HuH-7 (cell line): ENCODE data around the gene REXO1.

Source experiments
- DNase-seq: peaks from one replicate; pipeline ENCODE4 v3.0.0; 2011; ENCODE audit warnings: low spot score

The REXO1 gene

DNA sequence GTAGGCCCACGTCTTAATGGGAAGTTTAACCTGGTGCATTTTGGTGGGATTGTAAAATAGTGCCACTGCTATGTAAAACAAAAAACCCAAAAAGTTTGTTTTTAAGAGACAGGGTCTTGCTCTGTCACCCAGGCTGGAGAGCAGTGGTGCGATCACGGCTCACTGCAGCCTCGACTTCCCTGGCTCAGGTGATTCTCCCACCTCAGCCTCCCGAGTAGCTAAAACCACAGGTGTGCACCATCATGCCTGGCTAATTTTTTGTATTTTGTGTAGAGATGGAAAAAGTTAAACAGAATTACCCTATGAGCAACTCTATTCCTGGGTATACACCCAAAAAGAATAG is 820 bp upstream of the REXO1 start:
- DNase-seq, result no peak

DNA sequence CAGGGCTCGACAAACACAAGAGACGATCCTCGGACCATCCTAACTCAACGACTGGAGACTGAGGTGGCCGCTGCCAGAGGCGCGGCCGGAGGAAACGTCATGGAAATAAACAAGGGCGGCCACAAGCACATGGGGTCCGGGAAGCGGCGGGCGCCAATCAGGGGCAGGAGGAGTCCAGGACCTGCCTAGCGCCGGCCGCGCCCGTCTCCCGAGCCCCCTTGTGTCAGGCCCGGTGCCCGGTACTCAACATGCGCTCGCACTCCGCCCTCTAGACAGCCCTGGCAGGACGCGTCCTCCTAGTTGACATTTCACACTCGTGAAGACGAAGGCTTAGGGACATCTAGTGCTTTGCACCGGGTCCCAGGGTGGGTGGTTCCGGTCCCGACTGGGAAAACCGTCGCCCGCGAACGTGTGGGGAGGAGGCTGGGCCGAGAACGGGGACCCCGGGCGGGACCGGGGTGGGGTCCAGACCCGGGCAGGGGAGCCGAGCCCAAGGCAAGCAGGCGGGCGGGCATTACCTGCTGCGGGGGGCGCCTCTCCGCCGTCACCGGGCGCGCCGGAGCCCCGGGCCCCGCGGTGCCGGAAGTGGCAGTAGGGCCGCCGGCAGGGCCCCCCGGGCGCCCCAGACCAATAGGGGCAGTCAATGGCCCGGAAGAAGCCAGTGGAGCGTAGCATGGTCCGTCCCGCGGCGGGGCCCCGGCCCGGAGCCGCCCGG is 442 bp downstream of the REXO1 start:
- no peak for DNase-seq

DNA sequence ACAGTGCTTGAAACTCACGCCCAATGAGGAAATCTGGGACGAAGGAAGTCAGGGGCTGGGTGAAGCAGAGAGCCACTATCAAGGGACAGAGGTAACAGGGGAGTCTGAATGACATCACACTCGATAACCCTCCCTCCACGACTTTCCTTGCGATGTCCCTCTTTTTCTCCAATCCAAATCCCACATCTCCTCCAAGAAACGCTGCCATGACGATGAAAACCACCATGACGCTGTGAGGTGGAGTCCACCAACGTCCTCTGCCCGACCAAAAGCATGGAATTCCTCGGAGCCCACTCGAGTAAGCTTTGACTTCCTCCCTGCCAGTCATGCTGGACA is 967 bp downstream of the REXO1 start:
- DNase-seq, result no peak

DNA sequence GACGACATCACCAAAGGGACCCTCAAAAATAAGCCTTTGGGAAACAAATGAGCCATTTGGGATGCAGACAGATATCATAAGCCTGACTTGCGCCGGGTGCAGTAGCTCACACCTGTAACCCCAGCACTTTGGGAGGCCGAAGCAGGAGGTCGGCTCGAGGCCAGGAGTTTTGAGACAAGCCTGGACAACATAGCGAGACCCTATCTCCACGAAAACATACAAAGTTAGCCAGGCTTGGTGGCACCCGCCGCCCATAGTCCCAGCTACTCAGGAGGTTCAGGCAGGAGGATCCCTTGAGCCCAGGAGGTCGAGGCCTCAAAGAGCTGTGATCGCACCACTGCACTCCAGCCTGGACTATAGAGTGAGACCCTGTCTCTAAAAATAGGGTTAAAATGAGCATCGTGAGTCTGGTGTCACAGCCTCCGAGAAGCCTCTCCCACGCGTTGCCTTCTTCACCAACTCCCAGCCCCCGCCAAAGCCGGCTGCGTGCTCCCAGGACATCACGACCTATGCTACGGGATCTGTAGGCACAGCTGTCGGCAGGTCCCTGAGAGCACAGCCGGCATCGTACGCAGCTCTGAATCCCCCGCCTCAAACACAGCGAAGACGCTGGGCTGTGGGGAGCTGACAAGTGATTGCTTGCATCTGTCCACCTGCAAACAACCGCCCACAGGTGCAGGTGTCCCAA is 1.6 kb downstream of the REXO1 start:
- DNase-seq, result no peak

DNA sequence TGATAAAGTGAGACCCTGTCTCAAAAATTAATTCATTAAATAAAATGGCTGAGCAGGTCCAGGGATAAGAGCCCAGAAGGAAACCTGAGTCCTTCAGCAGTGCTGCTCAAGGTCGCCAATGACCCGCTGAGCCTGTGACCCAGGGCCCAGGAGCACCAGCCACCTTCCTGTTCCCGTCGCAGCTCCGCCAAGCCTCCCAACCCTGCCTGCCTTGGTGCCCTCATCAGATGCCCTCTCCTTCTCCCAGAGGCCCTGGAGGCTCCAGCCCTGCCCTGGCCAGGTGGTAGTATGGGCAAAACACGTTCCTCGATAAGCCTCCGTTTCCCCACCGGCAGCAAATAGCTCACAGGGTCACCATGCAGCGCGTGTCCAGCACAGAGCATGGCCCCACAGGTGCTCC is 2.6 kb downstream of the REXO1 start:
- DNase-seq, result no peak

DNA sequence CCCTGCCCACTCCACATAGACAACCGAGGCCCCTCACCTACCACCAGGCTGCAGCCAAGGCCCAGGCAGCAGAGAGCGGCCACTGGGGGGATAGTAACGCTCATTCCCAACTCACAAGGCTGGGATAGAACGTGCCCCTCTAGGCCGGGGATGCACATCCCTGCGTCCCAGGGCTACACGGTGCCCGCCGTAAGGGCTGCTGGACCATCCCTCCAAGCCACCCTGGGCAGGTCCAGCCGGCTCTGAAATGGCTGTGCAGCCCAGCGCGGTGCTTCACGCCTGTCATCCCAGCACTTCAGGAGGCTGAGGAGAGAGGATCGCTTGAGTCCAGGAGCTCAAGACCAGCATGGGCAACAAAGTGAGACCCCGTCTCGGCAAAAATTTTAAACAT is 3.2 kb downstream of the REXO1 start:
- DNase-seq, result no peak

DNA sequence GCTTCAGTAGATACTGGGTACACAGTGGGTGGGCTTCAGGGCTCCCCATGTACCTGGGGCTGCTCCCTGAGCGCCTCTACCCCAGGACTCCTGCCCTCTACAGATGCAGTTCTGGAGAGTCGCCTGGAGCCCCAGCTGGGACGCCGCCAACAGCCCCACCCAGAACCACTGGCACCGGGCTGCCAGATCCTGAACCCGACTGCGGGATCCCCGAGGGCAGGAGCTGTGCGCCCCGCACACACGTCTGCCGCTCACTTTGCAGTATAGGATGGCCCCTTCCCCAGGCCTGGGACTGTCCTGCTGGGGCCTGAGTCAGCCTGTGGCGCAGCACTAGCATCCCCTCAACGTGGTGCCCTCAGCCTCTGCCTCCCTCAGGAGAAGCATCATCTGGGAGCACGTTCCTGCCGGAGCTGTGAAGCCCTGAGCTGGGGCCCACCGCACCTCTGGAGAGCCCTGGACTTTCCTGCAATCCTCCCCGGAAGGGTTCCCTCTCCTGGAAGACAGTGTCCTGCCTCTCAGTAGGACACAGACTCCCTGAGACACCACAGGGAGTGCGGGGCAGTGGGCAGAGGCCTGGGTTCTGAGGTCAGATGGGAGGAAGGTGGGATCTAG is 3.7 kb downstream of the REXO1 start:
- no peak for DNase-seq

DNA sequence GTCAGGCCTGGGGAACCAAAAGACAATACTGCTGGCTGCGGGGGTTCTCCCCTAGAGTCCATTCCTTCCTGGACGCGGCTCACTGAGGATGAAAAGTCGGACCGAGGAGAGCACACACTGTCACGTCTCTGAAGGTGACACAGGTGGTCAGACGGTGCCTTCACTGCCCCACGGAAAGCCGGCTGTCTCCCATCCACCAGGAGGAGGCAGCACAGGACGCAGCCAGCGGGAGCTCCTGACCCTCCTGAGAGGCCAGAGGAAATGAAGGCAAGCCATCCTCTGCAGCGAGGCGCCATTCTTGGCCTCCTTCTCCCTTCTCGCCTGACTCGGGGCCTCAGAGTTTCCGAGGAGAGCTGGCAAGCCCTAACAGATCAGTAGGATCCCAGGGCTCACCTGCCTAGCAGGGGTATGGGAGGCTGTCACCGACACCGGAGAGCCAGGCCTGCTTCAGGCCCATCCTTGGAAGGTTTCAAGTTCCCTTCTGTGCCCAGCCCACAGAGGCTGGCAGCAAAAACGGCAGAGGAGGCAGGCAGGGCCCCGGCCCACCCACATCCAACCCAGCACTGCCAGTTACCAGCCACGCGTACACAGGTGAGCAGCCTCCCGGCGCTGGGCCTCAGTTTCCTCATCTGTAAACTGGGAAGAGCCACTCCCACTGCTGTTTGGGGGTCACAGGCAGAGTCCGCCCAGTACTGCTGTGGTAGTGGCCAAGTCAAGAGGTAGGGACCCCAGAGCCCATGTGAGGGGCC is 4.5 kb downstream of the REXO1 start:
- no peak for DNase-seq

DNA sequence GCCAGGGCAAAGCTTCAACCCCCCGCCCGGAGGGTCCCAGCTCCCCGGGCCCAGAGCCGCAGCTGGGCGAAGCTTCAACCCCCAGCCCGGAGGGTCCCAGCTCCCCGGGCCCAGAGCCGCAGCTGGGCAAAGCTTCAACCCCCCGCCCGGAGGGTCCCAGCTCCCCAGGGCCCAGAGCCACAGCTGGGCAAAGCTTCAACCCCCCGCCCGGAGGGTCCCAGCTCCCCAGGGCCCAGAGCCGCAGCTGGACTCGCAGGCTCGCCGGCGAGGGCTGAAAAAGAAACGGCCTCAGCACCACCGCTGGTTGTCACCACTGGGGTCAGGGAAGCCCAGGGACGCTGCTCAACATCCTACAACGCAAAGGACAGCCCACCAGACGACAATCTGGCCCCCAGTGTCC is 5.2 kb downstream of the REXO1 start:
- no peak for DNase-seq

DNA sequence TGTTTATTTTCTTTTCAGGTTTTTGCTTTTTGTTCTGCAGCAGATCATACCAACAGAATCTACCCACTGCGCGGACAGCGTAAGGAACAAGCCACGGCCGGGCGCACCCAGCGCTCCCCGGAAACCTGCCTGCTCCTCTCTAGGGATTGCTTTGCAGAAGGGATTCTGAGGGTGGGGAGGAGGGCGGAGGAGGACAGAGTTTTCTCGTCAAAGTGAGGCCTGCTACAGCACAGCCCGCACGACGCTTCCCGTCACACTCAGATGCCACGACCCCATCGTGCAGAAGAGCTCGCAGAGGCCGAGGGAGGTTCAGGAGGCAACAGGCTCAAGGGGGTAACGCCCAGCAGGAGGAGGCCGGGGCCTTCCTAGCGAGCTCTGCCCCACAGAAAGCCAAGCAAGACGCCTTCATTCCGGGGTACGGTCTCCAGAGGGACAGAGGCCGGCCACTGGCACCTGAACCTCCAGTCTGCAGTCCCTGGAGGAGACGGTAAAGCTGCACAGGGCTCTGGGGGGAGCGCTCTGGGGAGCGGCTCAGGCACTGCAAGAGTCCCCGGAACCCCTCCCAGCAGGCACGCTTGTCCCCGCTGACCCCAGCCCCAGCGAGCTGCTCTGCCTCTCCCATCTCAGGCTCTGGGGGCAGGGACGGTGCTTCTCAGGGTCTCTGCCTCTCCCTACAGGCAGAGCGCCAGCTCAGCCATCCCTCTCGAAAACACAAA is 6.9 kb downstream of the REXO1 start:
- no peak for DNase-seq

DNA sequence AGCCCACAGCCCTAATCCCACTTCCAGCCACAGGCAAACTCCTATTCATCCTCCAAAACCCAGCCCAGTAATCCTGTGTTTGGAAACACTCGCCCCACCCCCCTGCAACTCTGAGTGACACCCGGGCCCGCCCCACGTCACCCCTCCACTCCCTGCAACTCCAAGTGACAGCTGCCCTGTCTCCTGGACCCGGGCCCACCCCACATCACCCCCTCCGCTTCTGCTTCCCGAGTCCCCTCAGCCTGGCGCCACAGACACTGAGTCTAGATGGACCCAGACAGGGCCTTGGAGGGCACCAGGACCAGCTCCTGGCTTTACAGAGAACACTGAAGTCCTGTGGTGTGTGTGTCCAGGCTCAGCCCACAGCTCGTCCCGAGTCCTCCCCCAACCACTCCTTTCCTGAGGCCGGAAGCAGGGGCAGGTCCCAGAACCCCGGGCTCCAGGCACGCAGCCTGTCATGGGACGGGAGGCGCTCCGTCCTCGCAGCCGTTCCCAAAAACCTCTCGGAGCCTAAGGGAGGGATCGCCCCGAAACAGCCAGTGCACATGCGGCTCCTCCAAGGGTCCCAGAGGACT is 7.7 kb downstream of the REXO1 start:
- DNase-seq, result no peak

DNA sequence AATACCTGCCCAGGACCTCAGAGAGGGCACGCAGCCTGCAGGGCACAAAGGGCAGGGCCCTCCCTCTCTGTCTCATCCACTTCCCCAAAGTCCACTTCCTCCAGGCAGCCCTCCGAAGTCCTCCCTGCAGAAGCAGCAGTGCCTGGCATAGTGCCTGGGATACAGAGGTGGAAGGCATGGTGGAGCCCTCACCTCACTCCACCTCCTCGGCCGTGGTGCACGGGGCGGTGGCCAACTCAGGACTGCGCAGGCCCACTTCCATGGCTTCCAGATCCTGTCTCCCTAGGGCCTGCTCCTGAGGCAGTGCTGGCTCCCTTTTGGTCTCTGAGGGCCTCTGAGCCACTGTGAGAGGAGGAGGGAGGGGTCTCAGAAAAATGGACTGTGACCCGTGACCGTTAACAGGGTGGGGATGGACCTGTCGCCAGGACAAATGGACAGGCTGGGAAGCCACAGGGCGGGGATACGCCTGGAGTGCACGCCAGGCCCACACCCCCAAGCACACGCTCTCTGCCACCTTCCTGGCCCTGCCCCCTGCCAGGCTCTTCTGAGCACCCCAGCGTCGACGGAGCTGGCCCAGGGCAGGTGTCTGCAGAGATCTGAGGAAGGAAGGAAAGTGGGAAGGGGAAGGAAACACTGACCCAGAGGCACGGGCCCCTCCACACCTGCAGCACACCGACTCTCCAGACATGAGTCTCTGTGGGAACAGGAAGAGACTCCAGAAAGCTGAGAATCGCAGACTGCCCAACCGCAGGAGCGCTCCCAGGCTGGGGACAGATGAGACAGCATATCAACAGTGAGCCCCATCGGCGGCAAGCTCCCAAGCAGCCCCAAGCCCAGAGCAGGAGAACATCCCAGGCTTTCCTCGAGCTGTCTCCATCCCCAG is 8.4 kb downstream of the REXO1 start:
- no peak for DNase-seq

DNA sequence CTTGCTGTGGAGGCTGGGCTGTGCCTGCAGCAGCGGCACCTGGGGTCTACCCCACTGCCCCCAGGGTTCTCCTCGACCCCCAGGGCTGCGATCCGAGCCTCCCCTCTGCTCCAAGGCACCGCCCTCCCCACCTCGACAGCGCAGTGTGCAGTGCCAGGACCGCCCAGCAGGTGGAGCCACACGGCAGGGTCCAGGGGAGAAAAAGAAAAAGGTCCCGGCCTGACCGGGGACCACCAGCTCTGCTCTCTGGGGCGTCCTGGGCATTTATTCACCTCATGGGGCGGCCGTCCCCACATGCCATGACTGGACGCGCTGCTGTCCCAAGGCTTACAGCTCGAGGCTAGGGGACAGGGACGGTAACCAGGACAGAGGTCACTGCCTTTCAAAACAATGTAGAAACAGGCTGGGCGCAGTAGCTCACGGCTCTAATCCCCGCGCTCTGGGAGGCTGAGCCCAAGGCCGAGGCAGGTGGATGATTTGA is 10.6 kb downstream of the REXO1 start:
- DNase-seq, result peak; percentile 93

DNA sequence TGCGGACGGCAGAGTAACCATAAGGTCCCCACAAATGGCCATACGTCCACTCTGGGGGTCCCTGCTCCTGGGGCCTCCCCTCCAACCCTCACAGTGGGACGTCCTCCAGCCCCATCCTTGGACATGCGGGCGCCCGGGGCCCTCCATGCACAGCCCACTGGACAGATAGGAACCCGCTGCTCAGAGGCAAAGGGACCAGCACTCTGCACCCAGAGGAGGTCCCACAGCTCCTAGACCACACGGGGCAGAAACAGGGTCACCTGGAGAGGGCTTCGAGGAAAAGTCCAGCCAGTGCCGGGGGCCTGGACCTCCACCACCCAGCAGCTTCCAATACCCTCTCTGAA is 11.1 kb downstream of the REXO1 start:
- DNase-seq, result no peak

DNA sequence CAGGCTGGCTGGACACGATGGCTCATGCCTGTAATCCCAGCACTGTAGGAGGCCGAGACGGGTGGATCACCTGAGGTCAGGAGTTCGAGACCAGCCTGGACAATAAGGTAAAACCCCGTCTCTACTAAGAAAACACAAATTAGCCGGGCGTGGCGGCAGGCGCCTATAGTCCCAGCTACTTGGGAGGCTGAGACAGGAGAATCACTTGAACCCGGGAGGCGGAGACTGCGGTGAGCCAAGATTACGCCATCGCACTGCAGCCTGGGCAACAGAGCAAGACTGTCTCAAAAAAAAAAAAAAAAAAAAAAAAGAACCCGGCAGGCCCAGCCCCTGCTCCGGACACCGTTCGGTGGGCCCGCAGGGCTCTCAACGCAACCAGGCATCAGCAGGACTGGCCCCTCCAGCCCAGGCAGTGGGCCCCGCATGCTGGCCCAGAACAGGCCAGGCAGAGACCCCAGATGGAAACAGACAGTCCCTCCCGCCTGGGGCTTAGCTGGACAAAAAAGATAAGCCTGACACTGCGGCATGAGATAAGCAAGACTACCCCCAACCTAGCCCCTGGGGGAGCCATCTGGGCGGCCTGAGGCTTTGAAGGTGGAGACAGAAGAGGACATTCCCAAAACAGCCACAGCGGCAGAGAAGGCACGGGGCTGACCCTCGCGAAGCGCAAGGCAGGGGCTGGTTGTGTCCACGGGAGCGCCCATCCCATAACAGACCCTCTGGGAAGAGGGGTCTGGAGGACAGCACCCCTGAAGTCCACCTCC is 11.6 kb downstream of the REXO1 start:
- DNase-seq, result no peak

DNA sequence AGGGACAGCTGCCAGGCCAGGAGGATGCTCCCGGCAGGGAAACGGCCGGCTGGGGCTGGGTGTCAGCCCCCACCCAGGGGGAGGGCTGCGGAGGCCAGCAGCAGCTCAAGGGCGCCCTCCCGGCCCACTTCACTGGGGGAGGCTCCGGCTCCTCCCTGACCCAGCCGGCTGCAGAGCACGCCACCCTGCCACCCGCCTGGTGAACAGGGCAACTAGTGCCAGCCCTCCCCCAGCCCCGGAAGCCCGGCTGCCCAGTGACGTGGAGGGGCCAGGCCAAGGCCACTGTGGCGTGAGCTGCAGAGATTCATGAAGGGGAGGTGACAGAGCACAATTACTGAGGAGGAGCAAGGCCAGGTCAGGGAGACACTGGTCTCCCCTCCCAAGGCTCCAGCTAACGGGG is 14.7 kb downstream of the REXO1 start:
- no peak for DNase-seq

DNA sequence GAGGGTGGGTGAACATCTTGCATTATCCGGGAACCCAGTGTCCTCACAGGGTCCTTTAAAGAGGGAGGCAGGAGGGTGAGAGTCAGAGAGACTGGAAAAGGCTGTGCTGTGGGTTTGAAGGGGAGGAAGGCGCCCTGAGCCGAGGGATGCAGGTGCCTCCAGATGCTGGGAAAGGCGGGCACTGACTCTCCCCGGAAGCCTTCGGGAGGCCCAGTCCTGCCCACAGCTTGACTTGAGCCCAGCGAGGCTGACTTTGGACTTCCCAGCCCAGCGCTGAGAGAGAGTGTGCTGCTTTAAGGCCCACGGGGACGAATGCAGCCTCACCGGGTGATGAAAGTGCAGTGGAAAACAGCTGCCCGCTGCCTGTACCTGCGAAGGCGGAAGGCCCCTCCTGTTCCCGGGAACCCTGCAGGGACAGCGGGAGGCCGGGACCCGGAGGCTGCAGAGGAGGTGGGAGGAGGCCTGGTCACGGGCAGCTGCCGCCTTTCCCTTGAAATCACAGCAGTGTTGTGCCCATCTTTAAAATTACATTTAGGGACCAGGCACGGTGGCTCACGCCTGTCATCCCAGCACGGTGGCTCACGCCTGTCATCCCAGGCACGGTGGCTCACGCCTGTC is 16.1 kb downstream of the REXO1 start:
- no peak for DNase-seq

DNA sequence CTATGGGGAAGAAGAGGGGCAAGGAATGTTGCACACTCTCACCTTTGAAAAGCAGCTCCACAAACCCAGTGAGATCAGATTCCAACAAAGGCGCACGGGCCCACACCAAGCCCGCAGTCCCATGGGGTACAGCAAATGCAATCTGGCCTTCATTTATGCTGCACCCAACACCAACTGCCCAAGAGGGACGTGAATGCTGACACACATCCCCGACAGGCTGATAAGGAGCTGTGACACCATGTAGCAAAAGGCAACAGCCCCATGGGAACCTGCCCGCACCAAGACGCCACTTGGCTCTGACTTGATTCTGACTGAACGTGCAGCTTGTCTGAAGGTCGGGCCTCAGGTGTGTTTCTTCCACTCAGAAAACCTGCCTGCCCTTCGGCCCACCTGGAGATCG is 17.3 kb downstream of the REXO1 start:
- no peak for DNase-seq

DNA sequence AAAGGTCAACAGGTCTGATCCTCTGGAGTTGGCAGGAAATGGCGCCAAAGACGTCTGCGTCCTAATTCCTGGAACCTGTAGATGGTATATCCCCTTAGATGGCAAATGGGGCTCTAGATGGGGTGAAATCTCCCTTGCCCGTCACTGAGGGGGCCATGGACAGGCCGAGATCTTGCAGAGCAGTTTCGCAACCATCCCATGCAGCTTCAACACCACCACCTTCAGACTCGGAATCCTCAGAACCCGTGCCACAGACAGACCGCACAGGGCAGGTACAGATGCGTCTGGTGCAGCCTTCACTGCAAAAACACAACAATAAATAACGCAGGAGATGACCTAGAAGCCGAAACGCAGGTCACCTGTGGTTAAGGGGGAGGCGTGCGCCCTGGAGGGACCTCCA is 17.7 kb downstream of the REXO1 start:
- DNase-seq, result no peak

DNA sequence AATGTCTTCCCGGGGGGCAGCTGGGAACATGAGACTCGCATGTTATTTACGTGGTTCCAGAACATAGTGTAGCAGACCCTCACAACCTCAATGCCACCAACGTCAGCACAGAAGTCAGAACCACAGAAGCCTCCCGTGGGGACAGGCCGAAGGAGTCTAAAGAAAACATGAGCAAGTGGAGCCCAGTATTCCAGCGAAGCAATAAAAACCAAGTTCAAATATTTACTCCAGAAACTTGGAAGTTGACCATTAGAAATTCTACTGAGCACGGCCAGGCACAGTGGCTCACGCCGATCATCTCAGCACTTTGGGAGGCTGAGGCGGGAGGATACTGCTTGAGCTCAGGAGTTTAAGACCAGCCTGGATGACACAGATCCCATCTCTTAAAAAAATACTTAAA is 18.3 kb downstream of the REXO1 start:
- no peak for DNase-seq
